ENCODE results near the gene ZNF133.

DNA sequence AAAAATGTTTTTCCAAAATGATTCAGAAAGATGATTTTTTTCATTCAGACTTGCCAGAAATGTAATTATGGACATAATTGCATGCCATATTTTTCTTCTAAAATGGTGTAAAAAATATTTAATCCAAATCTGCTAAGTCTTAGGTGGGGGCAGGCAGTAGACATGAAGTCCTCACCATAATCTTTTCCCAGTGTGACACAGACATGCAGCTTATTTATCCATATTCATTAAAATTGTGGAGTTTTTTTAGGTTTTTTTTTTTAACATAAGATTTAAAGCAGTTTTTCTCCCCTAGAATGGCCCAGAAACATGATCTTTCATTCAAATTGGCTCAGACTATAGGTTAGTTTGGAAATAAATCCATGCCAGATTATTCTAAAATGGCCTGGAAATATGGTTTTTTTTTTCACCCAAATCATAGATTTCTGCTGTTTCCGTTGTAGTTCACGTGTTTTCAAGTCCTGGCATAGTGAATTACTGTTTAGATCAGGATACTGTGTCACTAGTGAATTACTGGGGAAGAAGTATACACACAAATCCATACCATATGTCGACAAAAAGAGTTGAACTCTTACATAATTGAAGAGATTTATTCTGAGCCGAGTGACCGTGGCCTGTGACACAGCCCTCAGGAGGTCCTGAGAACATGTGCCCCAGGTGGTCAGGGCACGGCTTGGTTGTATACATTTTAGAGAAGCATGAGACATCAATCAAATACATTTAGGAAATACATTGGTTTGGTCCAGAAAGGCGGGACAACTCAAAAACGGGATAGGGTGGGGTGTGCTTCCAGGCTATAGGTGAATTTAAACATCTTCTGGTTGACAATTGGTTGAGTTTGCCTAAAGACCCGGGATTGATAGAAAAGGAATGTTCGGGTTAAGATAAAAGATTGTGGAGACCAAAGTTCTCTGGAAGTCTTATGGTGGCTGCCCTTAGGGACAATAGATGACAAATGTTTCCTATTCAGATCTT lies 33.9 kb downstream of the ZNF133 start:
- TF ChIP-seq CTCF (conservative IDR thresholded peaks at IDR 0.05; ENCODE audit: low read depth, low read length) (no peak), EZH2 (IDR thresholded peaks at IDR 0.05; ENCODE audit: borderline replicate concordance, low read depth, low read length, poor library complexity, severe bottlenecking) (no peak)
